Natural killer cell (primary cell): ENCODE results near the gene FOXP1. TPM values are rescaled to one million over a fixed set of nuclear protein-coding genes. Genes with fewer than 3 reads are reported as not detected.

Source experiments
- ATAC-seq, 3 donors: fragments of 150-1000 bp in 2 of 3; fragments of 200-7000 bp in 1 of 3; cut with Tn5 transposase; 1 replicate in 1 of 3; 2 replicates in 2 of 3; pipeline ENCODE4 v1.10.0; 2021; ENCODE audit warnings: mild to moderate bottlenecking in 2 of 3, moderate library complexity in 2 of 3
- DNase-seq, 2 donors: peaks; one replicate each; pipeline versions ENCODE4 v3.0.0 to v3.0.0-alpha.2; 2013 to 2021; ENCODE audit warnings: mixed read lengths in 1 of 2
- H3K27ac ChIP-seq: one replicate; pipeline ENCODE4 v1.5.1; 2013; ENCODE audit warnings: mild to moderate bottlenecking, low read length
- H3K27me3 ChIP-seq: one replicate; pipeline ENCODE4 v1.6.1; 2013; ENCODE audit warnings: low read length; ENCODE audit not compliant: control insufficient read depth, insufficient read depth
- H3K36me3 ChIP-seq: one replicate; pipeline ENCODE4 v1.6.1; 2013; ENCODE audit warnings: low read length; ENCODE audit not compliant: control insufficient read depth, insufficient read depth
- H3K4me1 ChIP-seq: one replicate; pipeline ENCODE4 v1.6.1; 2013; ENCODE audit warnings: low read length; ENCODE audit not compliant: control insufficient read depth, insufficient read depth
- H3K4me3 ChIP-seq: one replicate; pipeline ENCODE4 v1.5.1; 2013; ENCODE audit warnings: low read length
- H3K9me3 ChIP-seq: one replicate; pipeline ENCODE4 v1.6.1; 2013; ENCODE audit warnings: low read length; ENCODE audit not compliant: control insufficient read depth, insufficient read depth
- H3K27ac Mint-ChIP-seq, 2 donors: one replicate each; pipeline ENCODE4 v1.8.0; 2022; ENCODE audit warnings: mild to moderate bottlenecking in 2 of 2, mixed read lengths in 2 of 2, moderate library complexity in 1 of 2
- H3K27me3 Mint-ChIP-seq, 2 donors: one replicate each; pipeline ENCODE4 v1.8.0; 2022; ENCODE audit warnings: low read depth in 2 of 2, mixed read lengths in 2 of 2
- H3K36me3 Mint-ChIP-seq: one replicate; pipeline ENCODE4 v1.8.0; 2022; ENCODE audit warnings: mixed read lengths
- H3K4me1 Mint-ChIP-seq, 2 donors: one replicate each; pipeline ENCODE4 v1.8.0; 2022; ENCODE audit warnings: mixed read lengths in 2 of 2
- H3K4me3 Mint-ChIP-seq: one replicate; pipeline ENCODE4 v1.8.0; 2022; ENCODE audit warnings: mild to moderate bottlenecking, moderate library complexity, mixed read lengths
- H3K9me3 Mint-ChIP-seq, 2 donors: one replicate each; pipeline ENCODE4 v1.8.0; 2022; ENCODE audit warnings: mixed read lengths in 2 of 2
- CTCF ChIP-seq: fragments of 200-600 bp; IDR thresholded peaks from one replicate; pipeline ENCODE4 v1.8.0; 2022; ENCODE audit warnings: antibody characterized with exemption
- WGBS: methylation state at CpG from one replicate; pipeline ENCODE4 v1.1.7; 2013; ENCODE audit warnings: missing lambda C conversion rate; ENCODE audit not compliant: insufficient coverage; 5-methylcytosine and 5-hydroxymethylcytosine counted together
- intact Hi-C: fragments of 100-400 bp; cut with micrococcal nuclease; formaldehyde crosslinking; loops from one replicate; pipeline ENCODE4 v1.14.2; 2022
- total RNA-seq, 4 donors: library from RNA; stranded (reverse); fragments of 120-200 nt in 1 of 4; gene quantifications; one replicate each; pipeline versions ENCODE4 v1.2.3 to v1.2.4, GENCODE V29; 2013 to 2022

The FOXP1 gene
- total RNA-seq, 3 donors from 2014 or later (not counting 1 experiment from before 2014, with no cell fraction given) = 166 to 185 (median 166) TPM

- Histone ChIP-seq H3K27ac (no peak overlapping the region), H3K4me1 (peaks cover 5% of the 10 kb centered on the region), H3K9me3 (no peaks in the 10 kb centered on the region), H3K27me3 (no peaks in the 10 kb centered on the region), H3K36me3 (no peaks in the 10 kb centered on the region), H3K4me3 (no peak overlapping the region)
- ATAC-seq = no peak
- Mint-ChIP-seq H3K4me1 (peaks cover 20 to 26% of the 10 kb centered on the region in 2 donors), H3K36me3 (no peaks in the 10 kb centered on the region), H3K27me3 (no peaks in the 10 kb centered on the region), H3K4me3 (no peak overlapping the region), H3K27ac (no peak overlapping the region), H3K9me3 (no peaks in the 10 kb centered on the region)
- WGBS = 95% methylated on average over 1 of the region's 3 CpGs
- DNase-seq = no peak
- intact Hi-C loops = loop anchor here (10.0 kb wide), 1 partner anchor 1523 kb away; no protein-coding TSS in a partner anchor
- TF ChIP-seq CTCF = no peak
Measured at GRCh38 chr3:71587958-71588357, 4.4 kb upstream of the FOXP1 start.

GRCh38 chr3:71586810-71587242 lies 3.3 kb upstream of the FOXP1 start:
- Mint-ChIP-seq H3K4me3 (no peak overlapping the region), H3K27me3 (no peaks in the 10 kb centered on the region), H3K9me3 (no peaks in the 10 kb centered on the region), H3K27ac (no peak overlapping the region), H3K36me3 (no peaks in the 10 kb centered on the region), H3K4me1 (peaks cover 20 to 36% of the 10 kb centered on the region in 2 donors)
- H3K9me3 ChIP-seq = no peaks in the 10 kb centered on the region
- no peak overlapping the region for H3K4me3 ChIP-seq
- intact Hi-C loops = loop anchor here (1.0 to 10.0 kb wide), 6 partner anchors 194 to 1522 kb away; no protein-coding TSS in a partner anchor
- no peaks in the 10 kb centered on the region for H3K36me3 ChIP-seq
- H3K27me3 ChIP-seq = no peaks in the 10 kb centered on the region
- no peak overlapping the region for H3K27ac ChIP-seq
- 16% methylated on average over 3 of the region's 5 CpGs for WGBS
- peaks cover 11% of the 10 kb centered on the region for H3K4me1 ChIP-seq
- ATAC-seq (no peak), DNase-seq (no peak)
- TF ChIP-seq CTCF = peak; percentile 32

GRCh38 chr3:71585887-71586809 lies 2.6 kb upstream of the FOXP1 start:
- no peaks in the 10 kb centered on the region for H3K36me3 Mint-ChIP-seq
- Histone ChIP-seq H3K36me3 (no peaks in the 10 kb centered on the region), H3K27me3 (no peaks in the 10 kb centered on the region), H3K27ac (peak overlapping the region; percentile 17), H3K4me3 (no peak overlapping the region), H3K4me1 (peaks cover 17% of the 10 kb centered on the region), H3K9me3 (no peaks in the 10 kb centered on the region)
- peaks cover 20 to 42% of the 10 kb centered on the region in 2 donors for H3K4me1 Mint-ChIP-seq
- DNase-seq (peak in 1 of 2 donors; percentile 80), ATAC-seq (no peak)
- H3K4me3 Mint-ChIP-seq = peak overlapping the region; percentile 40
- peaks cover 0 to under 1% of the 10 kb centered on the region in 2 donors for H3K27me3 Mint-ChIP-seq
- TF ChIP-seq CTCF = peak; percentile 83
- H3K9me3 Mint-ChIP-seq = no peaks in the 10 kb centered on the region
- WGBS = 25% methylated on average over 3 of the region's 7 CpGs
- peak overlapping the region; percentile 90 to 94 for H3K27ac Mint-ChIP-seq
- intact Hi-C loops = loop anchor here (1.0 to 10.0 kb wide), 6 partner anchors 193 to 1521 kb away; no protein-coding TSS in a partner anchor
